Subcutaneous adipose tissue (tissue), 4 donors: ENCODE data around the gene ZNF396. TPM values are rescaled to one million over a fixed set of nuclear protein-coding genes. Genes with fewer than 3 reads are reported as not detected.

ENCODE experiments used
- CTCF ChIP-seq: fragments of 450-650 bp; IDR thresholded peaks from one replicate; pipeline ENCODE4 v1.5.1; 2016; ENCODE audit warnings: low read depth, mild to moderate bottlenecking, control low read depth, antibody characterized with exemption, moderate library complexity
- total RNA-seq, 4 donors: library from RNA; depleted of rRNA; stranded (reverse); fragments of >200 nt; gene quantifications; one replicate each; pipeline ENCODE4 v1.1.0, GENCODE V29; 2016

Gene ZNF396
- total RNA-seq, 4 donors from 2014 or later = 1.5 to 4.2 (median 2.5) TPM

- no peak for TF ChIP-seq CTCF
Observed at GRCh38 chr18:35322486-35323458, 54.4 kb downstream of the ZNF396 start.

Other genes with a start within 250 kb of the ZNF396 start
- 10 to 100 TPM; 26.3 to 37.1 (median 30.5) TPM for gene ZNF397, start 136.3 kb downstream of the ZNF396 start, total RNA-seq
- 10 to 100 TPM; 17.7 to 20.1 (median 19.0) TPM for gene ZSCAN30, start 87.1 kb downstream of the ZNF396 start, total RNA-seq
- 10 to 100 TPM; 30.9 to 44.5 (median 35.6) TPM for gene ZNF24, start 32.9 kb downstream of the ZNF396 start, total RNA-seq
- gene INO80C, start 120.6 kb upstream of the ZNF396 start, total RNA-seq = 10 to 100 TPM in 1 of 4 donors, 1 to 10 TPM in 3; 2.8 to 11.9 (median 7.4) TPM
- 10 to 100 TPM; 40.3 to 61.5 (median 47.7) TPM for gene GALNT1, start 204.4 kb upstream of the ZNF396 start, total RNA-seq